Skeletal muscle tissue (tissue), 4 donors: ENCODE measurements around the gene MRGPRG. TPM values are rescaled to one million over a fixed set of nuclear protein-coding genes. Genes with fewer than 3 reads are reported as not detected.
"Not testable (repeated sequence)": the region's sequence is repeated elsewhere in the genome, so short reads cannot be mapped to it uniquely, and the experiment has no call there.

ENCODE experiments used
- H3K27ac ChIP-seq: one replicate; pipeline ENCODE4 v1.7.0; 2013; ENCODE audit warnings: mild to moderate bottlenecking, low read depth, low read length, inconsistent platforms
- H3K27me3 ChIP-seq, 3 donors: one replicate each; pipeline ENCODE4 v1.7.0; 2013; ENCODE audit warnings: low read length in 3 of 3; ENCODE audit not compliant: control insufficient read depth in 3 of 3, insufficient read depth in 3 of 3
- H3K36me3 ChIP-seq, 3 donors: one replicate each; pipeline ENCODE4 v1.7.0; 2013; ENCODE audit warnings: low read length in 3 of 3; ENCODE audit not compliant: control insufficient read depth in 3 of 3, insufficient read depth in 3 of 3
- H3K4me1 ChIP-seq, 3 donors: one replicate each; pipeline ENCODE4 v1.7.0; 2013; ENCODE audit warnings: low read length in 3 of 3, mild to moderate bottlenecking in 3 of 3; ENCODE audit not compliant: control insufficient read depth in 3 of 3, insufficient read depth in 3 of 3
- H3K4me3 ChIP-seq, 3 donors: one replicate each; pipeline ENCODE4 v1.7.0; 2013; ENCODE audit warnings: low read length in 3 of 3
- H3K9ac ChIP-seq, 3 donors: one replicate each; pipeline ENCODE4 v1.7.0; 2013; ENCODE audit warnings: low read length in 3 of 3, mild to moderate bottlenecking in 3 of 3, moderate library complexity in 2 of 3, low read depth in 1 of 3
- H3K9me3 ChIP-seq, 3 donors: one replicate each; pipeline ENCODE4 v1.7.0; 2013; ENCODE audit warnings: low read length in 3 of 3; ENCODE audit not compliant: control insufficient read depth in 3 of 3
- total RNA-seq: library from RNA; depleted of rRNA; stranded (reverse); fragments of >200 nt; gene quantifications from one replicate; pipeline ENCODE4 v1.2.3, GENCODE V29; 2014
- donor health status: Osteomylitis.

The MRGPRG gene
- total RNA-seq, 1 donor from 2014 or later: not detected

- Histone ChIP-seq H3K36me3 (no peaks in the 10 kb centered on the region), H3K4me3 (no peak overlapping the region), H3K27ac (no peak overlapping the region), H3K9me3 (no peaks in the 10 kb centered on the region), H3K9ac (no peak overlapping the region), H3K4me1 (peaks cover 11 to 13% (median 12%) of the 10 kb centered on the region in 3 donors), H3K27me3 (no peaks in the 10 kb centered on the region)
Measured at GRCh38 chr11:3174387-3174786, 44.2 kb downstream of the MRGPRG start.

- Histone ChIP-seq H3K9ac (no peak overlapping the region), H3K27ac (no peak overlapping the region), H3K36me3 (no peaks in the 10 kb centered on the region), H3K27me3 (no peaks in the 10 kb centered on the region), H3K4me3 (no peak overlapping the region), H3K9me3 (no peaks in the 10 kb centered on the region), H3K4me1 (peaks cover 17 to 19% (median 18%) of the 10 kb centered on the region in 3 donors)
Measured at GRCh38 chr11:3173795-3174194, 44.8 kb downstream of the MRGPRG start.

GRCh38 chr11:3171931-3172560 lies 46.6 kb downstream of the MRGPRG start:
- H3K9ac ChIP-seq: no peak overlapping the region
- H3K9me3 ChIP-seq: no peaks in the 10 kb centered on the region
- H3K27me3 ChIP-seq: no peaks in the 10 kb centered on the region
- no peak overlapping the region for H3K4me3 ChIP-seq
- peaks cover 18 to 20% (median 18%) of the 10 kb centered on the region in 3 donors for H3K4me1 ChIP-seq
- no peak overlapping the region for H3K27ac ChIP-seq
- H3K36me3 ChIP-seq: no peaks in the 10 kb centered on the region

- Histone ChIP-seq H3K4me1 (peaks cover 22 to 27% (median 25%) of the 10 kb centered on the region in 3 donors), H3K9me3 (no peaks in the 10 kb centered on the region), H3K27me3 (no peaks in the 10 kb centered on the region)
Measured at GRCh38 chr11:3170756-3171650, 47.6 kb downstream of the MRGPRG start.

GRCh38 chr11:3170044-3170755 lies 48.4 kb downstream of the MRGPRG start:
- Histone ChIP-seq H3K36me3 (no peaks in the 10 kb centered on the region), H3K27me3 (no peaks in the 10 kb centered on the region), H3K9ac (peak overlapping the region in 2 of 3 donors; percentile 76 to 84), H3K4me1 (peaks cover 29 to 32% (median 30%) of the 10 kb centered on the region in 3 donors), H3K4me3 (peak overlapping the region; percentile 63 to 76 (median 75)), H3K9me3 (no peaks in the 10 kb centered on the region), H3K27ac (peak overlapping the region; percentile 60)

More at GRCh38 chr11:3170756-3171650, 47.6 kb downstream of the MRGPRG start:
- peak overlapping the region in 1 of 3 donors; percentile 84 for H3K9ac ChIP-seq
- H3K36me3 ChIP-seq: no peaks in the 10 kb centered on the region
- H3K4me3 ChIP-seq: no peak overlapping the region
- H3K27ac ChIP-seq: no peak overlapping the region

GRCh38 chr11:3169255-3170043 lies 49.2 kb downstream of the MRGPRG start:
- H3K9me3 ChIP-seq: no peaks in the 10 kb centered on the region
- no peaks in the 10 kb centered on the region for H3K36me3 ChIP-seq
- H3K4me1 ChIP-seq: peaks cover 31 to 35% (median 32%) of the 10 kb centered on the region in 3 donors
- H3K4me3 ChIP-seq: peak overlapping the region; percentile 63 to 76 (median 75)
- peak overlapping the region; percentile 60 for H3K27ac ChIP-seq
- H3K9ac ChIP-seq: peak overlapping the region; percentile 73 to 84 (median 76)
- no peaks in the 10 kb centered on the region for H3K27me3 ChIP-seq

GRCh38 chr11:3168742-3169254 lies 49.8 kb downstream of the MRGPRG start:
- Histone ChIP-seq H3K9ac (peak overlapping the region; percentile 73 to 84 (median 76)), H3K27ac (peak overlapping the region; percentile 60), H3K4me1 (peaks cover 38 to 41% (median 38%) of the 10 kb centered on the region in 3 donors), H3K4me3 (peak overlapping the region; percentile 63 to 76 (median 75))
- H3K36me3 ChIP-seq, H3K27me3 ChIP-seq, H3K9me3 ChIP-seq: not testable (repeated sequence)
